ENCODE measurements around the gene OSBPL6. TPM values are rescaled to one million over a fixed set of nuclear protein-coding genes. Genes with fewer than 3 reads are reported as not detected.

The OSBPL6 gene
- total and polyA plus RNA-seq, 2 donors (not counting 1 experiment from before 2014, with no cell fraction given), result 0.06 TPM; not detected in 1

GRCh38 chr2:178304333-178304732 is 110.0 kb downstream of the OSBPL6 start:
- WGBS (ENCODE audit: insufficient coverage), result 89% methylated on average over 1 of the region's 3 CpGs
- Histone ChIP-seq H3K79me2 (ENCODE audit: control insufficient read depth, insufficient read depth, low read length) (no peaks in the 10 kb centered on the region), H3K9ac (ENCODE audit: low read length) (no peak overlapping the region), H3K36me3 (replicated peaks in 1 of 2; ENCODE audit: control extremely low read depth in 1 of 2, control insufficient read depth in 1 of 2, extremely low read depth in 1 of 2, insufficient read depth in 2 of 2, low read length in 1 of 2) (no peaks in the 10 kb centered on the region), H3K4me1 (ENCODE audit: control insufficient read depth in 2 of 2, insufficient read depth in 2 of 2, low read length in 2 of 2) (no peaks in the 10 kb centered on the region), H2AFZ (ENCODE audit: insufficient read depth, low read depth, low read length, poor library complexity, severe bottlenecking) (no peak overlapping the region), H4K20me1 (ENCODE audit: control insufficient read depth, insufficient read depth, low read length, poor library complexity, severe bottlenecking) (no peaks in the 10 kb centered on the region), H3K9me3 (ENCODE audit: control extremely low read depth in 1 of 3, control insufficient read depth in 2 of 3, insufficient read depth in 1 of 3, low read length in 2 of 3) (no peaks in the 10 kb centered on the region), H3K4me2 (replicated peaks; ENCODE audit: low read depth, low read length, poor library complexity, severe bottlenecking) (no peak overlapping the region), H3K27ac (ENCODE audit: low read length in 2 of 2) (no peak overlapping the region), H3K27me3 (replicated peaks in 1 of 4; ENCODE audit: control extremely low read depth in 1 of 4, control insufficient read depth in 3 of 4, insufficient read depth in 4 of 4, low read length in 3 of 4) (no peaks in the 10 kb centered on the region), H3K4me3 (ENCODE audit: control extremely low read depth in 1 of 5, extremely low read depth in 1 of 5, insufficient read depth in 1 of 5, low read depth in 2 of 5, low read length in 4 of 5) (no peak overlapping the region)
- POLR2A ChIA-PET, result no interaction called here
- Mint-ChIP-seq H3K27me3 (peaks cover 8% of the 10 kb centered on the region), H3K9me3 (ENCODE audit: insufficient read depth) (no peaks in the 10 kb centered on the region), H3K4me1 (no peaks in the 10 kb centered on the region), H3K27ac (no peak overlapping the region), H3K4me3 (no peak overlapping the region)
- ATAC-seq (ENCODE audit: low read depth) (no peak), DNase-seq (no peak)
- CTCF ChIA-PET, result no interaction called here
- no peak for TF ChIP-seq EZH2 (IDR thresholded peaks at IDR 0.05; ENCODE audit: borderline replicate concordance, insufficient read depth, low read depth, low read length, poor library complexity, severe bottlenecking)
- TF ChIP-seq CTCF (IDR thresholded peaks at IDR 0.05), result no peak
- intact Hi-C loops (cut with micrococcal nuclease), result no loop called here

- H3K9me3 Mint-ChIP-seq (ENCODE audit: insufficient read depth), result no peaks in the 10 kb centered on the region
- H3K79me2 ChIP-seq (ENCODE audit: control insufficient read depth, insufficient read depth, low read length), result no peaks in the 10 kb centered on the region
- no peak overlapping the region for H3K4me3 Mint-ChIP-seq
- no peaks in the 10 kb centered on the region for H3K4me1 ChIP-seq (ENCODE audit: control insufficient read depth in 2 of 2, insufficient read depth in 2 of 2, low read length in 2 of 2)
- ChIA-PET CTCF (no interaction called here), POLR2A (no interaction called here)
- H3K36me3 ChIP-seq (replicated peaks in 1 of 2; ENCODE audit: control extremely low read depth in 1 of 2, control insufficient read depth in 1 of 2, extremely low read depth in 1 of 2, insufficient read depth in 2 of 2, low read length in 1 of 2), result no peaks in the 10 kb centered on the region
- no peak overlapping the region for H2AFZ ChIP-seq (ENCODE audit: insufficient read depth, low read depth, low read length, poor library complexity, severe bottlenecking)
- H3K27ac ChIP-seq (ENCODE audit: low read length in 2 of 2), result no peak overlapping the region
- no peaks in the 10 kb centered on the region for H3K4me1 Mint-ChIP-seq
- ATAC-seq (ENCODE audit: low read depth), result peak; percentile 41
- intact Hi-C loops (cut with micrococcal nuclease), result no loop called here
- no peaks in the 10 kb centered on the region for H3K9me3 ChIP-seq (ENCODE audit: control extremely low read depth in 1 of 3, control insufficient read depth in 2 of 3, insufficient read depth in 1 of 3, low read length in 2 of 3)
- TF ChIP-seq CTCF (IDR thresholded peaks at IDR 0.05) (peak; percentile 28), EZH2 (IDR thresholded peaks at IDR 0.05; ENCODE audit: borderline replicate concordance, insufficient read depth, low read depth, low read length, poor library complexity, severe bottlenecking) (no peak)
- peak; percentile 10 for DNase-seq
- H3K4me3 ChIP-seq (ENCODE audit: control extremely low read depth in 1 of 5, extremely low read depth in 1 of 5, insufficient read depth in 1 of 5, low read depth in 2 of 5, low read length in 4 of 5), result no peak overlapping the region
- WGBS (ENCODE audit: insufficient coverage), result 37% methylated on average over 8 of the region's 8 CpGs
- H4K20me1 ChIP-seq (ENCODE audit: control insufficient read depth, insufficient read depth, low read length, poor library complexity, severe bottlenecking), result no peaks in the 10 kb centered on the region
- H3K27me3 Mint-ChIP-seq, result peaks cover 8% of the 10 kb centered on the region
- H3K4me2 ChIP-seq (replicated peaks; ENCODE audit: low read depth, low read length, poor library complexity, severe bottlenecking), result no peak overlapping the region
- no peak overlapping the region for H3K27ac Mint-ChIP-seq
- no peak overlapping the region for H3K9ac ChIP-seq (ENCODE audit: low read length)
- H3K27me3 ChIP-seq (replicated peaks in 1 of 4; ENCODE audit: control extremely low read depth in 1 of 4, control insufficient read depth in 3 of 4, insufficient read depth in 4 of 4, low read length in 3 of 4), result no peaks in the 10 kb centered on the region
Measured at GRCh38 chr2:178306352-178307073, 112.2 kb downstream of the OSBPL6 start.
